ENCODE data around the gene BRAP.
A peak's percentile ranks its signal among the peaks of the same experiment; 100 is the strongest.
"Not testable (repeated sequence)": the region's sequence is repeated elsewhere in the genome, so short reads cannot be mapped to it uniquely, and the experiment has no call there.

BRAP gene

DNA sequence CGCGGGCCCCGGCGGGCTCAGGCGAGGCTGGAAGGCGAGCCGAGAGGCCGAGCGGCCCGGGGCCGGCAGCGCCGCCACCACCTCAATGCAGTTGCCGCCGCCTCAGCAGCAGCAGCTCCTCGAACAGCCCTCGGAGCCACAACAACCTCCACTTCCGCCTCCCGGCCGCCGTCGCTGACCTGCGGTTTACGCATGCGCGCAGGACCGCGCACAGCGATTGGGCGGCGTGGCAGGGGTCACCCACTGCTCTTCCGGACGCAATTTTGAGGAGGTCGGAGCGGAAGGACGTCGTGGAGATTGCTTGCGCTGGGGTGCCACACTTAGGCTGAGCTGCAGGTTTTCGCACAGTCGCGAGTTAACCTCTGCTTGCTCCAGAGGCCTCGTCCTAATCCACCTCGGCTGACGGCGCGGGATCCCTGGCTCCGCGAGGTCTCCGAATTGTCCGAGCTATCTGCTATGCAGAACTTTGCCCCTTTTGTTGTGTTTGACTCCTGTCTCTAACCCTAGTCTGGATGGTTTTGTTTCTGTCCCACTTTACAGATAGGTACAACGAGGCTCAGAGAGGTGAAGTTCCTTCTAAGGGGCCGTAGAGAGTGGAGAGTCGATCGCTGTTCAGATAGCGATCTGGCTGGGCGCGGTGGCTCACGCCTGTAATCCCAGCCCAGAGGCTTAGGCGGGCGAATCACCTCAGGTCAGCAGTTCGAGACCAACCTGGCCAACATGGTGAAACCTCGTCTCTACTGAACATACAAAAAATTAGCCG, at the start of gene BRAP, which contains the start of gene ACAD10:
Gene BRAP (minus strand): TSS at position 146 of the 763 bp plus-strand sequence. CDS start 164 bp downstream, outside the sequence.
Gene ACAD10 (plus strand): TSS at position 243 of the 763 bp plus-strand sequence. CDS start 6,657 bp downstream, outside the sequence.
- ATAC-seq, result peak; percentile 96
- H3K4me1 Mint-ChIP-seq, result peaks cover 39% of the 10 kb centered on the region
- peak within 1 kb of the TSS; percentile 99 for H3K27ac Mint-ChIP-seq
- H3K36me3 Mint-ChIP-seq, result peaks cover 52% of the 10 kb centered on the region
- H3K4me3 Mint-ChIP-seq, result peak within 1 kb of the TSS; percentile 95
- no peaks in the 10 kb centered on the region for H3K9me3 Mint-ChIP-seq
- peak; percentile 95 to 97 for DNase-seq (ENCODE audit: low spot score in 2 of 2)

DNA sequence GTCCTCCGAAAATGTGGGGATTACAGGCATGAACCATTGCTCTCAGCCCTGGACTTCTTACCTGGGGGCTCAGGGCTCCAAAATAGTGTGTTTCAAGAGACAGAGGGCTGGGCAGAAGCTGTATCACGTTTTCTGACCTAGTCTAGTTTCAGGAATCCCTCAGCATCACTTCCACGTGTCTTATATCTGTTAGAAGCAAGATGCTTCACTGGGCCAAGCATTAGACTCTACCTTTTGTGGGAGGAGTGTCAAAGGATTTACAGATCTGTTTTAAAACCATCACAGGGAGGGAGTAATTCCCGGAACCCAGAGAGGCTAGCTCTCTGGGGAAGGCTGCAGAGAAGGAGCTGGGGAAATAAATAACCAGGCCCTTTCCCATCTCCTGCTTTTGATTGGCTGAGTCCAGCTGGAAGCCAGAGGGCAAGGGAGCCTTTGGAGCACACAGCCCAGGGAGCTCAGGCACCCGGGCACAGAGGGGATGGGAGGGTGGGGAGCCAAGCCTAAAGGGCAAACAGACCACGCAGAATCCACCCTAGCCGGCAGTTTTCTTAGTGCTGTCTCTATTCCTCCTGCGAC, 47.7 kb upstream of the BRAP start:
- no peaks in the 10 kb centered on the region for H3K4me1 Mint-ChIP-seq
- no peak overlapping the region for H3K4me3 Mint-ChIP-seq
- H3K9me3 Mint-ChIP-seq, result no peaks in the 10 kb centered on the region
- DNase-seq (ENCODE audit: low spot score in 2 of 2) (no peak), ATAC-seq (no peak)
- peaks cover 57% of the 10 kb centered on the region for H3K36me3 Mint-ChIP-seq
- no peak overlapping the region for H3K27ac Mint-ChIP-seq

- Mint-ChIP-seq H3K27ac (no peak overlapping the region), H3K36me3 (peaks cover 56% of the 10 kb centered on the region), H3K4me1 (no peaks in the 10 kb centered on the region)
Measured at GRCh38 chr12:111732786-111733185, 47.0 kb upstream of the BRAP start.

GRCh38 chr12:111730420-111730819, 44.7 kb upstream of the BRAP start:
- H3K36me3 Mint-ChIP-seq, result peaks cover 36% of the 10 kb centered on the region
- H3K27ac Mint-ChIP-seq, result no peak overlapping the region
- no peak for DNase-seq (ENCODE audit: low spot score in 2 of 2)
- no peaks in the 10 kb centered on the region for H3K9me3 Mint-ChIP-seq
- H3K4me3 Mint-ChIP-seq, result no peak overlapping the region
- ATAC-seq, result no peak
- no peaks in the 10 kb centered on the region for H3K4me1 Mint-ChIP-seq

More at GRCh38 chr12:111732786-111733185, 47.0 kb upstream of the BRAP start:
- ATAC-seq, result no peak
- no peak for DNase-seq (ENCODE audit: low spot score in 2 of 2)
- H3K9me3 Mint-ChIP-seq, result no peaks in the 10 kb centered on the region
- no peak overlapping the region for H3K4me3 Mint-ChIP-seq

GRCh38 chr12:111728795-111729194, 43.0 kb upstream of the BRAP start:
- peaks cover 39% of the 10 kb centered on the region for H3K36me3 Mint-ChIP-seq
- H3K4me1 Mint-ChIP-seq, result no peaks in the 10 kb centered on the region
- no peaks in the 10 kb centered on the region for H3K9me3 Mint-ChIP-seq
- ATAC-seq (no peak), DNase-seq (ENCODE audit: low spot score in 2 of 2) (no peak)
- no peak overlapping the region for H3K4me3 Mint-ChIP-seq
- peak overlapping the region; percentile 10 for H3K27ac Mint-ChIP-seq

DNA sequence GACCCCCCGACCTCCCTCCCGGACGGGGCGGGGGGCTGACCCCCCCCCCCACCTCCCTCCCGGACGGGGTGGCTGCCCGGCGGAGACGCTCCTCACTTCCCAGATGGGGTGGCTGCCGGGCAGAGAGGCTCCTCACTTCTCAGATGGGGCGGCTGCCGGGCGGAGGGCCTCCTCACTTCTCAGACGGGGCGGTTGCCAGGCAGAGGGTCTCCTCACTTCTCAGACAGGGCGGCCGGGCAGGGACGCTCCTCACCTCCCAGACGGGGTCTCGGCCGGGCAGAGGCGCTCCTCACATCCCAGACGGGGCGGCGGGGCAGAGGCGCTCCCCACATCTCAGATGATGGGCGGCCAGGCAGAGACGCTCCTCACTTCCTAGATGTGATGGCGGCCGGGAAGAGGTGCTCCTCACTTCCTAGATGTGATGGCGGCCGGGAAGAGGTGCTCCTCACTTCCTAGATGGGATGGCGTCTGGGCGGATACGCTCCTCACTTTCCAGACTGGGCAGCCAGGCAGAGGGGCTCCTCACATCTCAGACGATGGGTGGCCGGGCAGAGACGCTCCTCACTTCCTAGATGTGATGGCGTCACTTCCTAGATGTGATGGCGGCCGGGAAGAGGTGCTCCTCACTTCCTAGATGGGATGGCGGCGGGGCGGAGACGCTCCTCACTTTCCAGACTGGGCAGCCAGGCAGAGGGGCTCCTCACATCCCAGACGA, 38.0 kb upstream of the BRAP start:
- peaks cover 65% of the 10 kb centered on the region for H3K36me3 Mint-ChIP-seq
- not testable (repeated sequence) for H3K4me3 Mint-ChIP-seq; H3K27ac Mint-ChIP-seq; ATAC-seq; DNase-seq (ENCODE audit: low spot score in 2 of 2); H3K9me3 Mint-ChIP-seq; H3K4me1 Mint-ChIP-seq

- Mint-ChIP-seq H3K4me1 (no peaks in the 10 kb centered on the region), H3K36me3 (peaks cover 83% of the 10 kb centered on the region), H3K4me3 (no peak overlapping the region), H3K9me3 (no peaks in the 10 kb centered on the region), H3K27ac (no peak overlapping the region)
- ATAC-seq (no peak), DNase-seq (ENCODE audit: low spot score in 2 of 2) (no peak)
Measured at GRCh38 chr12:111720457-111720856, 34.7 kb upstream of the BRAP start.

DNA sequence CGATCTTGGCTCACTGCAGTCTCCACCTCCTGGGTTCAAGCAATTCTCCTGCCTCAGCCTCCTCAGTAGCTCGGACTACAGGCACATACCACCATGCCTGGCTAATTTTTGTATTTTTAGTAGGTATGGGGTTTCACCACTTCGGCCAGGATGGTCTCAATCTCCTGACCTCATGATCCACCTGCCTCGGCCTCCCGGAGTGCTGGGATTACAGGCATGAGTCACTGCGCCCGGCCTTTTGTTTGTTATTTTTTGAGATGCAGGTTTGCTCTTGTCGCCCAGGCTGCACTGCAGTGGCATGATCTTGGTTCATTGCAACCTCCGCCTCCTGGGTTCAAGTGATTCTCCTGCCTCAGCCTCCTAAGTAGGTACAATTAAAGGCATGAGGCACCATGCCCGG, 33.6 kb upstream of the BRAP start:
- peaks cover 77% of the 10 kb centered on the region for H3K36me3 Mint-ChIP-seq
- H3K9me3 Mint-ChIP-seq; DNase-seq (ENCODE audit: low spot score in 2 of 2); H3K4me1 Mint-ChIP-seq; H3K4me3 Mint-ChIP-seq; ATAC-seq; H3K27ac Mint-ChIP-seq: not testable (repeated sequence)

- no peaks in the 10 kb centered on the region for H3K4me1 Mint-ChIP-seq
- DNase-seq (ENCODE audit: low spot score in 2 of 2), result no peak
- peaks cover 82% of the 10 kb centered on the region for H3K36me3 Mint-ChIP-seq
- H3K9me3 Mint-ChIP-seq, result no peaks in the 10 kb centered on the region
- peak overlapping the region; percentile 45 for H3K27ac Mint-ChIP-seq
- H3K4me3 Mint-ChIP-seq, result no peak overlapping the region
- ATAC-seq, result no peak
Measured at GRCh38 chr12:111715279-111715678, 29.5 kb upstream of the BRAP start.

DNA sequence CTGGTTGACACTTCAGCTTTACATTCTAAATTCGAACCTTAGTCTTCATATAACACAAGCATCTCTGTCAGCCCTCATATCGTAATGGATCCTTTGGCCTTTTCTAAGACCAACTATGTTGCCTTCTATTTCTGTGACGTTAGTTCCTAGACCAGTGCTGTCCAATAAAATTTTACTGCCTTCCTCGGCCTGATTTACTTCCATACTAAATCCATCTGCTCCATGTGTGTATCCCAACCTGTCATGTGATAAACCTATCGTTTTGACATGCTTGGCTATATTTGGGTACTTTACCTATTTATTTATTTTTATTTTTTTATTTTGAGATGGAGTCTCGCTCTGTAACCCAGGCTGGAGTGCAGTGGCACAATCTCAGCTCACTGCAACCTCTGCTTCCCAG, 20.4 kb upstream of the BRAP start:
- DNase-seq (ENCODE audit: low spot score in 2 of 2), result no peak
- Mint-ChIP-seq H3K27ac (no peak overlapping the region), H3K36me3 (peaks cover 80% of the 10 kb centered on the region), H3K9me3 (no peaks in the 10 kb centered on the region), H3K4me1 (no peaks in the 10 kb centered on the region), H3K4me3 (no peak overlapping the region)
- no peak for ATAC-seq

GRCh38 chr12:111705672-111706071, 19.9 kb upstream of the BRAP start:
- ATAC-seq, result no peak
- no peak for DNase-seq (ENCODE audit: low spot score in 2 of 2)
- Mint-ChIP-seq H3K4me3 (no peak overlapping the region), H3K4me1 (no peaks in the 10 kb centered on the region), H3K36me3 (peaks cover 80% of the 10 kb centered on the region), H3K9me3 (no peaks in the 10 kb centered on the region), H3K27ac (no peak overlapping the region)

DNA sequence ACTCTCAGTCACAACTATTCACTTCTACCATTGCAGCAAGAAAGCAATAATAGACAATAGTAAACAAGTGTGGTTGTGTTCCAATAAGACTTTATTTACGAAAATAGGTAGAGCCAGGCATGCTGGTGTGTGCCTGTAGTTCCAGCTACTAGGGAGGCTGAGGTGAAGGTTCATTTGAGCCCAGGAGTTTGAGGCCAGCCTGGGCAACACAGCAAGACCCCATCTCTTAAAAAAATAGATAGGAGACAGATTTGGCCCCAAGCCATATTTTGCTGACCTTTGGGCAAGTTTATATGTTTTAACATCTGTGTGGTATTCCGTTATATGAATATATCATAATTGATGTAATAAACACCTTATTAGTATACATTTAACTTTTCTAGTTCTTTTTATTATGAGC, 14.2 kb upstream of the BRAP start:
- Mint-ChIP-seq H3K4me3 (no peak overlapping the region), H3K27ac (no peak overlapping the region), H3K4me1 (no peaks in the 10 kb centered on the region), H3K9me3 (no peaks in the 10 kb centered on the region), H3K36me3 (peaks cover 80% of the 10 kb centered on the region)
- no peak for DNase-seq (ENCODE audit: low spot score in 2 of 2)
- no peak for ATAC-seq

- DNase-seq (ENCODE audit: low spot score in 2 of 2) (no peak), ATAC-seq (no peak)
- H3K36me3 Mint-ChIP-seq, result peaks cover 52% of the 10 kb centered on the region
- H3K4me1 Mint-ChIP-seq, result peaks cover 6% of the 10 kb centered on the region
- H3K27ac Mint-ChIP-seq, result no peak overlapping the region
- H3K4me3 Mint-ChIP-seq, result no peak overlapping the region
- H3K9me3 Mint-ChIP-seq, result no peaks in the 10 kb centered on the region
Measured at GRCh38 chr12:111693818-111694217, 8.1 kb upstream of the BRAP start.

DNA sequence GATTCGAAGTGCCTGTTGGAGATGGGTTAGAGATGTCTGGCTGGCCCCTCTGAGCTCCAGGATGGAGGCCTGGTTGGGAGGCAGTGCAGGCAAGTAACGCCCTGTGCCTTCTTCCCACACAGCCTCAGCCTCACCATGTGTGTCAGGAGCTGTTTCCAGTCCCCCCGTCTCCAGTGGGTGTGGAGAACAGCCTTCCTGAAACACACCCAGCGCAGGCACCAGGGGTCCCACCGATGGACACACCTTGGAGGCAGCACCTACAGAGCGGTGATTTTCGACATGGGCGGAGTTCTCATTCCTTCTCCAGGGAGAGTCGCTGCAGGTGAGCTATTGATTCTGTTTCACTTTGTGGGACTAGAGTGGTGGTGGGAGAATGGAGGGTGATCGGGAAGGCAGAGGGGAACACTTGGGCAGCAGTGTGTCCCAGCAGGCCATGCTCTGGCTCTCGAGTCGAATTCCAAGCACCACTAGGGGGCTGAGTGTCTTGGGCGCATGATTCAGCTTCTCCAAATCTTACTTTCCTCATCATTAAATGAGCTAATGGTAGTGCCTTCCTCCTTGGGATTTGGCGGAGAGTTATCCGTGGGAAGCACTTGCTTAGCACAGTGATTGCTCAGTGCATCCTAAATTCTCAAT, 6.9 kb upstream of the BRAP start:
- no peak overlapping the region for H3K4me3 Mint-ChIP-seq
- no peak overlapping the region for H3K27ac Mint-ChIP-seq
- ATAC-seq (no peak), DNase-seq (ENCODE audit: low spot score in 2 of 2) (no peak)
- peaks cover 40% of the 10 kb centered on the region for H3K36me3 Mint-ChIP-seq
- H3K9me3 Mint-ChIP-seq, result no peaks in the 10 kb centered on the region
- H3K4me1 Mint-ChIP-seq, result peaks cover 6% of the 10 kb centered on the region

DNA sequence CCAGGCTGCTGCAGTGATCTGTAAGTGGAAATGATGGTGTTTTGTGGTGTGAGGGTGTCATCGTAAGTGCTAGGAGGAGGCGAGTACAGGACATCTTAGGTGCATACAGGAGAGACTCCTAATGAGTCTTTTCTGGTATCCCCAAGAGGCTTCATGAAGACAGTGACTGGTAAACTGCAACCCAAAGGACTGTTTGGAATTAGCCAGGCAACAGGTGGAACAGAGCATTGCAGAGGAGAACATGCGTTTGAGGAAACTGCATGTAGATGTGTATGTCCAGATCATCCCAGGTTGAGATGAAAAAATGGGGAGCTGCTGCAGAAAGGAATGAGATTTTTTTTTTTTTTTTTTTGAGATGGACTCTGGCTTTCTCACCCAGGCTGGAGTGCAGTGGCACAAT, 5.5 kb upstream of the BRAP start:
- ATAC-seq (no peak), DNase-seq (ENCODE audit: low spot score in 2 of 2) (no peak)
- Mint-ChIP-seq H3K36me3 (peaks cover 26% of the 10 kb centered on the region), H3K9me3 (no peaks in the 10 kb centered on the region), H3K4me3 (no peak overlapping the region), H3K4me1 (peaks cover 19% of the 10 kb centered on the region), H3K27ac (no peak overlapping the region)
